IMR-90 (cell line): ENCODE data around the gene COL6A3. TPM values are rescaled to one million over a fixed set of nuclear protein-coding genes. Genes with fewer than 3 reads are reported as not detected.

Source experiments
- ATAC-seq: fragments of 200-7000 bp; cut with Tn5 transposase; 2 replicates; pipeline ENCODE4 v1.9.1; 2020; ENCODE audit warnings: low read depth, mild to moderate bottlenecking, moderate library complexity
- BruUV-seq: library from RNA; stranded (reverse); fragments of 400-500 nt; replicated peaks from 2 replicates; lab custom pipeline; 2021; lab: Mats Ljungman, UMichigan
- CTCF ChIA-PET: fragments of 300-600 bp; formaldehyde crosslinking; extraction: SDS; loops from one replicate; lab custom pipeline; 2021; ENCODE audit warnings: antibody characterized with exemption; lab: Yijun Ruan, JAX
- POLR2A ChIA-PET: fragments of 300-600 bp; sonication (Branson Sonifier 250); formaldehyde crosslinking; loops from one replicate; lab custom pipeline; 2022; ENCODE audit warnings: antibody characterized with exemption; ENCODE audit not compliant: unreplicated experiment; lab: Charles Lee
- DNase-seq: peaks from one replicate; pipeline ENCODE4 v3.0.0; 2013
- H2AFZ ChIP-seq: replicated peaks from 2 replicates; pipeline ENCODE3; 2013; ENCODE audit warnings: low read length, mild to moderate bottlenecking; ENCODE audit not compliant: poor library complexity
- H2AK5ac ChIP-seq: 2 replicates; pipeline ENCODE4 v1.6.1; 2013; ENCODE audit warnings: low read depth, low read length, inconsistent platforms
- H2AK9ac ChIP-seq: replicated peaks from 2 replicates; pipeline ENCODE3; 2013; ENCODE audit warnings: mild to moderate bottlenecking, low read depth, low read length, moderate library complexity; ENCODE audit not compliant: poor library complexity
- H2BK120ac ChIP-seq: 2 replicates; pipeline ENCODE4 v1.6.1; 2013; ENCODE audit warnings: low read depth, low read length, inconsistent platforms
- H2BK15ac ChIP-seq: 3 replicates; pipeline ENCODE4 v1.6.1; 2013; ENCODE audit warnings: low read depth, low read length, inconsistent platforms
- H2BK20ac ChIP-seq: 2 replicates; pipeline ENCODE4 v1.6.1; 2013; ENCODE audit warnings: low read depth, mild to moderate bottlenecking, inconsistent platforms, low read length, moderate library complexity
- H2BK5ac ChIP-seq: 2 replicates; pipeline ENCODE4 v1.6.1; 2013; ENCODE audit warnings: mild to moderate bottlenecking, low read depth, low read length, inconsistent platforms; ENCODE audit not compliant: poor library complexity, severe bottlenecking
- H3K14ac ChIP-seq: replicated peaks from 2 replicates; pipeline ENCODE4 v1.6.1; 2013; ENCODE audit warnings: low read depth, low read length, inconsistent platforms
- H3K18ac ChIP-seq: 2 replicates; pipeline ENCODE4 v1.6.1; 2013; ENCODE audit warnings: low read depth, low read length, control low read depth
- H3K23ac ChIP-seq: 2 replicates; pipeline ENCODE4 v1.6.1; 2013; ENCODE audit warnings: low read depth, low read length, inconsistent platforms
- H3K27ac ChIP-seq: 2 replicates; pipeline ENCODE4 v1.5.1; 2013; ENCODE audit warnings: mild to moderate bottlenecking, control low read depth, low read length; ENCODE audit not compliant: insufficient read depth
- H3K27me3 ChIP-seq: 2 replicates; pipeline ENCODE4 v1.6.1; 2013; ENCODE audit warnings: low read length; ENCODE audit not compliant: control insufficient read depth, insufficient read depth
- H3K36me3 ChIP-seq: 2 replicates; pipeline ENCODE4 v1.6.1; 2013; ENCODE audit warnings: low read length, mixed read lengths; ENCODE audit not compliant: control insufficient read depth, insufficient read depth
- H3K4ac ChIP-seq: 2 replicates; pipeline ENCODE4 v1.6.1; 2013; ENCODE audit warnings: low read depth, low read length, inconsistent platforms
- H3K4me1 ChIP-seq: 2 replicates; pipeline ENCODE4 v1.6.1; 2013; ENCODE audit warnings: low read length, mixed read lengths; ENCODE audit not compliant: control insufficient read depth, insufficient read depth
- H3K4me2 ChIP-seq: 2 replicates; pipeline ENCODE4 v1.6.1; 2013; ENCODE audit warnings: low read depth, mild to moderate bottlenecking, control low read depth, low read length, moderate library complexity
- H3K4me3 ChIP-seq: 2 replicates; pipeline ENCODE4 v1.5.1; 2013; ENCODE audit warnings: low read depth, mild to moderate bottlenecking, control low read depth, low read length, moderate library complexity; ENCODE audit not compliant: insufficient read depth
- H3K56ac ChIP-seq: 2 replicates; pipeline ENCODE4 v1.6.1; 2013; ENCODE audit warnings: low read length, inconsistent platforms; ENCODE audit not compliant: insufficient read depth; ENCODE audit errors: extremely low read depth
- H3K79me1 ChIP-seq, 2 experiments: 2 replicates each; pipeline ENCODE4 v1.6.1; 2013; ENCODE audit warnings: low read length in 2 of 2, inconsistent platforms in 1 of 2, low read depth in 1 of 2
- H3K9ac ChIP-seq: 2 replicates; pipeline ENCODE4 v1.6.1; 2013; ENCODE audit warnings: low read depth, low read length, control low read depth
- H3K9me1 ChIP-seq: 2 replicates; pipeline ENCODE4 v1.6.1; 2013; ENCODE audit warnings: low read length, inconsistent platforms; ENCODE audit not compliant: insufficient read depth
- H3K9me3 ChIP-seq: 2 replicates; pipeline ENCODE4 v1.6.1; 2013; ENCODE audit warnings: low read length; ENCODE audit not compliant: control insufficient read depth, insufficient read depth
- H4K20me1 ChIP-seq: 2 replicates; pipeline ENCODE4 v1.6.1; 2013; ENCODE audit warnings: low read length, inconsistent platforms; ENCODE audit not compliant: insufficient read depth
- H4K5ac ChIP-seq: 2 replicates; pipeline ENCODE4 v1.6.1; 2013; ENCODE audit warnings: mild to moderate bottlenecking, low read depth, low read length, control low read depth
- H4K8ac ChIP-seq, 2 experiments: 2 replicates each; pipeline ENCODE4 v1.6.1; 2013; ENCODE audit warnings: low read depth in 2 of 2, low read length in 2 of 2, control low read depth in 1 of 2, inconsistent platforms in 1 of 2
- H4K91ac ChIP-seq: 2 replicates; pipeline ENCODE4 v1.6.1; 2013; ENCODE audit warnings: low read depth, low read length, inconsistent platforms; ENCODE audit not compliant: insufficient read depth
- BHLHE40 ChIP-seq: fragments of 150-350 bp; IDR thresholded peaks from 2 replicates; pipeline ENCODE4 v1.6.1; 2016; ENCODE audit warnings: mild to moderate bottlenecking, low read depth, low read length
- CEBPB ChIP-seq: IDR thresholded peaks from 2 replicates; pipeline ENCODE4 v1.6.1; 2012; ENCODE audit warnings: low read depth, low read length, improper control_type of control experiment
- CHD1 ChIP-seq: IDR thresholded peaks from 2 replicates; pipeline ENCODE4 v1.6.1; 2012; ENCODE audit warnings: low read depth, low read length, improper control_type of control experiment
- CTCF ChIP-seq: conservative IDR thresholded peaks from 2 replicates; pipeline ENCODE4 v1.5.1; 2012; ENCODE audit warnings: mild to moderate bottlenecking, low read depth, low read length, improper control_type of control experiment
- ELK1 ChIP-seq: fragments of 150-350 bp; IDR thresholded peaks from 2 replicates; pipeline ENCODE4 v1.6.1; 2016; ENCODE audit warnings: low read depth, mild to moderate bottlenecking, low read length, moderate library complexity, borderline replicate concordance
- FOS ChIP-seq: fragments of 150-350 bp; IDR thresholded peaks from 2 replicates; pipeline ENCODE4 v1.6.1; 2016; ENCODE audit warnings: low read depth, low read length
- MAZ ChIP-seq: IDR thresholded peaks from 2 replicates; pipeline ENCODE4 v1.6.1; 2012; ENCODE audit warnings: low read depth, mild to moderate bottlenecking, low read length, improper control_type of control experiment, moderate library complexity, borderline replicate concordance
- MXI1 ChIP-seq: IDR thresholded peaks from 2 replicates; pipeline ENCODE4 v1.6.1; 2012; ENCODE audit warnings: low read depth, mild to moderate bottlenecking, low read length, moderate library complexity, borderline replicate concordance
- NFE2L2 ChIP-seq: fragments of 150-350 bp; IDR thresholded peaks from 2 replicates; pipeline ENCODE4 v1.6.1; 2016; ENCODE audit warnings: low read depth, mild to moderate bottlenecking, low read length
- POLR2A ChIP-seq: IDR thresholded peaks from 2 replicates; pipeline ENCODE4 v1.6.1; 2012; ENCODE audit warnings: mild to moderate bottlenecking, low read depth, low read length
- RAD21 ChIP-seq: IDR thresholded peaks from 2 replicates; pipeline ENCODE4 v1.6.1; 2012; ENCODE audit warnings: low read length, improper control_type of control experiment
- RCOR1 ChIP-seq: IDR thresholded peaks from 2 replicates; pipeline ENCODE4 v1.6.1; 2012; ENCODE audit warnings: mild to moderate bottlenecking, low read length, improper control_type of control experiment; ENCODE audit not compliant: insufficient replicate concordance
- RFX5 ChIP-seq: IDR thresholded peaks from 2 replicates; pipeline ENCODE4 v1.8.0; 2012; ENCODE audit warnings: low read depth, mild to moderate bottlenecking, low read length, moderate library complexity
- SMC3 ChIP-seq: fragments of 150-350 bp; IDR thresholded peaks from 2 replicates; pipeline ENCODE4 v1.6.1; 2016; ENCODE audit warnings: low read depth, mild to moderate bottlenecking, antibody characterized with exemption, low read length, moderate library complexity
- WGBS, 2 experiments: methylation state at CpG; one replicate each; pipeline versions ENCODE4 v1.1.5 to v1.1.7; 2013; ENCODE audit warnings: missing lambda C conversion rate in 2 of 2; ENCODE audit not compliant: insufficient read length in 1 of 2; ENCODE audit errors: extremely low coverage in 2 of 2; 5-methylcytosine and 5-hydroxymethylcytosine counted together
- dilution Hi-C: fragments of 300-500 bp; cut with HindIII; formaldehyde crosslinking; loops from one replicate; pipeline ENCODE4 v1.14.3; 2018; ENCODE audit warnings: low sequenced_read_pairs; ENCODE audit not compliant: unreplicated experiment
- in situ Hi-C: fragments of 300-500 bp; cut with MboI; formaldehyde crosslinking; loops from 3 replicates; pipeline ENCODE4 v1.14.3; 2019; ENCODE audit warnings: low sequenced_read_pairs, inconsistent platforms, mixed read lengths
- intact Hi-C: fragments of 100-400 bp; cut with micrococcal nuclease; formaldehyde crosslinking; loops from 2 replicates; pipeline ENCODE4 v1.10.0; 2022
- polyA plus RNA-seq, 3 experiments: library from polyadenylated mRNA; depleted of rRNA; stranded (reverse); fragments of >200 nt; gene quantifications; 2 replicates each; pipeline ENCODE4 v1.2.3, GENCODE V29; 2012; ENCODE audit warnings: low replicate concordance in 1 of 3
- total RNA-seq: library from RNA; depleted of rRNA; stranded (reverse); fragments of >200 nt; gene quantifications from 2 replicates; pipeline ENCODE4 v1.2.3, GENCODE V29; 2012
- TF ChIP-seq, protein P1 (sequence below): fragments of 150-350 bp; IDR thresholded peaks from 2 replicates; pipeline ENCODE4 v1.6.1; 2017; ENCODE audit warnings: mild to moderate bottlenecking, antibody characterized with exemption, low read length, low read depth

The COL6A3 gene
- total and polyA plus RNA-seq, 2 of the 4 experiments (the other 2 are of a cell fraction): 964 to 1,855 TPM

DNA sequence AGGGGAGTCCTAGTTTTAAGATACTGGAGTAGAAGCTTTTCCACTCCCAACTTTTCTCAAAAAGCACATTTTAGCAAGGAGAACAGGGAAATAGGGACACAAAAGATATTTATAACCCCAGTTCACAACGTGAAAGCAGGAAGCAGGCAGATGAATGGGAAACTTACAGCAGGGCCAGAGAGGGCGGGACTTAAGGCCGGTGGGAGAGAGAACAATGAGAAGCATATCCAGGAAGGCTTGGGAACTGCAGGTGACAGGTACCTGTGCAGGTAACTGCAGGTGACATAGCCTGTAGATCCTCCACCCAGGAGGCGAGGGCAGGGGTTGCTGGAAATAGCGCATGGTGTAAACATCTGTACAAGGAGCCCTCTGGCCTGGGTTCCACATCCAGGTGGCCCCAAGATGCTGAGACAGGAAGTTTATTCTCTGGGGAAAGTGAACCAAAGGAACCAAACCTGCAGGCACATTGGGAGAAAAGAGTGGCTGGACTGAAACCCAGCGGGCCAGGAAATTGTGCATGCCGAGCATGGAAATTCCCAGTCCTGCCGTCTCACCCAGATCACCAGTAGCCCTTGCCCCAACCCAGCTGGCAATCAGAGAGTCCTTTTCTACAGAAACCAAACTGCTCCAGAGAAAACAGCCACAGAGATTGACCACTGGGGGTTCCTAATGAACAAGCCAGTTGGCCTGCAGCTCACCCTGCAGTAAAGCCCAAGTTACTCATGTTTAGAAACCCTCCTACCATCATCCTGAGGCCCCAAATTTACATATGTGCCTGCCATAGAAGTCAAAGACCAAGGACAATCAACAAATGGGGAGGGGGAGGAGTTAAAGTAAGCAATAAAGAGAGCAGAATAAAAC is 24.3 kb upstream of the COL6A3 start:
- Histone ChIP-seq H3K4ac (no peak overlapping the region; the same call in 1 of the 2 replicates), H4K8ac (no peak overlapping the region), H2BK20ac (no peak overlapping the region), H3K56ac (no peak overlapping the region), H2BK15ac (no peak overlapping the region), H4K91ac (peak overlapping the region; percentile 9; the same call in 1 of the 2 replicates), H2BK120ac (no peak overlapping the region), H3K4me1 (peaks cover 28% of the 10 kb centered on the region), H3K9me1 (peaks cover 36% of the 10 kb centered on the region), H3K4me3 (no peak overlapping the region), H3K27me3 (no peaks in the 10 kb centered on the region), H3K9me3 (no peaks in the 10 kb centered on the region), H4K5ac (no peak overlapping the region), H3K9ac (no peak overlapping the region), H2AFZ (no peak overlapping the region), H3K14ac (no peak overlapping the region), H2BK5ac (no peak overlapping the region), H3K23ac (no peak overlapping the region), H3K79me1 (peaks cover 0 to 27% of the 10 kb centered on the region in 2 experiments), H2AK9ac (no peak overlapping the region), H3K4me2 (no peak overlapping the region), H3K36me3 (no peaks in the 10 kb centered on the region), H2AK5ac (no peak overlapping the region; the same call in 1 of the 2 replicates), H3K27ac (no peak overlapping the region), H3K18ac (no peak overlapping the region), H4K20me1 (no peaks in the 10 kb centered on the region)
- intact Hi-C loops (no loop called here), dilution Hi-C loops (no loop called here), in situ Hi-C loops (no loop called here)
- WGBS, 2 experiments: 69% methylated on average over 4 of the region's 8 CpGs; no CpG with 5 or more reads in 1 of the 2 experiments
- no peak for DNase-seq
- POLR2A ChIA-PET: no interaction called here
- no peak for ATAC-seq
- CTCF ChIA-PET: no interaction called here
- no TSS peak for BruUV-seq
- TF ChIP-seq MAZ (no peak), CTCF (no peak), CHD1 (no peak), ELK1 (no peak), RCOR1 (no peak), RAD21 (no peak), POLR2A (no peak), NFE2L2 (no peak), SMC3 (no peak), CEBPB (no peak), MXI1 (no peak), RFX5 (no peak), FOS (no peak), BHLHE40 (no peak)
- TF ChIP-seq, protein P1, sequence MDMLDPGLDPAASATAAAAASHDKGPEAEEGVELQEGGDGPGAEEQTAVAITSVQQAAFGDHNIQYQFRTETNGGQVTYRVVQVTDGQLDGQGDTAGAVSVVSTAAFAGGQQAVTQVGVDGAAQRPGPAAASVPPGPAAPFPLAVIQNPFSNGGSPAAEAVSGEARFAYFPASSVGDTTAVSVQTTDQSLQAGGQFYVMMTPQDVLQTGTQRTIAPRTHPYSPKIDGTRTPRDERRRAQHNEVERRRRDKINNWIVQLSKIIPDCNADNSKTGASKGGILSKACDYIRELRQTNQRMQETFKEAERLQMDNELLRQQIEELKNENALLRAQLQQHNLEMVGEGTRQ: no peak
